Colonic mucosa (tissue), 4 donors: Measurements from ENCODE around the gene PRKCQ. TPM values are rescaled to one million over a fixed set of nuclear protein-coding genes. Genes with fewer than 3 reads are reported as not detected.
"Not testable (repeated sequence)": the region's sequence is repeated elsewhere in the genome, so short reads cannot be mapped to it uniquely, and the experiment has no call there.

Experiments used
- DNase-seq: peaks from one replicate; pipeline ENCODE4 v3.0.0-alpha.2; 2020
- H3K27ac ChIP-seq: fragments of 200-600 bp; one replicate; pipeline ENCODE4 v1.8.0; 2021
- H3K27me3 ChIP-seq: fragments of 200-600 bp; one replicate; pipeline ENCODE4 v1.8.0; 2021
- H3K36me3 ChIP-seq: fragments of 200-600 bp; one replicate; pipeline ENCODE4 v1.8.0; 2021
- H3K4me1 ChIP-seq: fragments of 200-600 bp; one replicate; pipeline ENCODE4 v1.8.0; 2021; ENCODE audit warnings: mild to moderate bottlenecking
- H3K4me3 ChIP-seq: fragments of 200-600 bp; one replicate; pipeline ENCODE4 v1.8.0; 2021
- H3K9ac ChIP-seq, 2 donors: one replicate each; pipeline ENCODE4 v1.7.0; 2013; ENCODE audit warnings: control low read depth in 2 of 2, low read depth in 2 of 2, low read length in 2 of 2
- H3K9me3 ChIP-seq: fragments of 200-600 bp; one replicate; pipeline ENCODE4 v1.8.0; 2021
- intact Hi-C: fragments of 100-400 bp; cut with DNase I; formaldehyde crosslinking; loops from one replicate; pipeline ENCODE4 v1.14.1; 2022
- total RNA-seq, 2 donors: library from RNA; stranded (reverse); fragmentation: NEBNext Ultra II Directional in 1 of 2; extraction: Animal tissue kit (Norgen Biotek cat#: 25700) in 1 of 2; gene quantifications; one replicate each; pipeline ENCODE4 v1.2.1, GENCODE V29; 2021
- TF ChIP-seq, protein P1 (sequence below): fragments of 200-600 bp; IDR thresholded peaks from one replicate; pipeline ENCODE4 v1.8.0; 2022; ENCODE audit warnings: antibody characterized with exemption, mild to moderate bottlenecking
- donor health status: healthy.
- donor health status: DM: no; HTN: no; CAD: no.
- donor health status: DM: no; HTN: no; CAD: no.

PRKCQ gene
- total RNA-seq, 2 donors from 2014 or later: 0.93 to 0.94 TPM

DNA sequence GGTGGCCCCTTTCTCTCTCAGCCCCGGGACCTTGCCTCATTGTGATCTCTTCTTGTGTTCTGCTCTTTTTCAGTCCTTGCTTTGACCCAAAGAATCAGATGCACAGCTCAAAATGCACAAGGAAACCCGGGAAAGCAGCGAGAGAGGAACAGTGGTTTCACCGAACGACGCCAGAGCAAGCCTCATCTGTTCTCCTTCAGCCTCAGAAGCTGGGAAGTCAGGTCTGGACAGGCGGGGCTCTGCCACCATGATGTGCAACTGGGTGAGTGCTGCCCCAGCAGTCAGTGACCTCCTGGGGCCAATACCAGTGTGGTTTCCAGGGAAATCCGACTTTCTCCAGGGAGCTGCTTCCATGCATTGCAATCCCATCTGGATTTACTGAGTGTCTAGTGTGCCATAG, 133.4 kb downstream of the PRKCQ start:
- no peaks in the 10 kb centered on the region for H3K4me1 ChIP-seq
- no peaks in the 10 kb centered on the region for H3K9me3 ChIP-seq

DNA sequence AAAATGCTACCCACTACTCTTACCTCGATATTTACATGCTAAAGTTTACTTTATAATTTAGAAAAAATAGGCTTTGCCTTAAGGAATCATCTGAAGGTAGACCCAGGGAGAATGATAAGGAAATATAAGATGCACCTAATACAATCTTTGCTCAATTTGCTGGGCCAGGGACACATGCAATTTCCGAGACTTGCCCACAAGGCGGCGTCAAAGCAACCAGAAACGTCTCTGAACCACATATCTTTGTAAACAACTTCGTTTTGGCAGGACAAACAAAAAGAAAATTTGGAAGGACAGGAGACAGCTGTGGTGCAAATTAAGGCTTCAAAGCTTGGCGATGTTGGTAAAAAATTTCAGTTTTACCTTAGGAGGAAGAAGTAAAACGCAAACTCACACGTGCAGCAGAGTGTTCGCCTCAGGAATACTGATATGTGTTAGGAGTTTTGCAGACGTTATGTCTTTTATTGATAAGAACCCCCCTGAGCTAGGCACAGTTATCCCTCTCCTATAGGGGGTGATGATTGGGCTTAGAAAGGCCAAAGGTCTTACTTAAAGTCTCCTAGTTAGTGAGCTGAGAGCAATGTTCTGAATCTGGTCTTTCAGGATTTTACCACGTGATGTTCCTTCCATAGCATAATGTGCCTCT, 134.3 kb downstream of the PRKCQ start:
- H3K27me3 ChIP-seq: no peaks in the 10 kb centered on the region
- no peaks in the 10 kb centered on the region for H3K9me3 ChIP-seq
- H3K36me3 ChIP-seq: no peaks in the 10 kb centered on the region
- no peak overlapping the region for H3K4me3 ChIP-seq
- no peak overlapping the region for H3K27ac ChIP-seq
- DNase-seq: peak; percentile 56
- H3K4me1 ChIP-seq: no peaks in the 10 kb centered on the region
- H3K9ac ChIP-seq: no peak overlapping the region
- intact Hi-C loops: no loop called here
- TF ChIP-seq, protein P1, sequence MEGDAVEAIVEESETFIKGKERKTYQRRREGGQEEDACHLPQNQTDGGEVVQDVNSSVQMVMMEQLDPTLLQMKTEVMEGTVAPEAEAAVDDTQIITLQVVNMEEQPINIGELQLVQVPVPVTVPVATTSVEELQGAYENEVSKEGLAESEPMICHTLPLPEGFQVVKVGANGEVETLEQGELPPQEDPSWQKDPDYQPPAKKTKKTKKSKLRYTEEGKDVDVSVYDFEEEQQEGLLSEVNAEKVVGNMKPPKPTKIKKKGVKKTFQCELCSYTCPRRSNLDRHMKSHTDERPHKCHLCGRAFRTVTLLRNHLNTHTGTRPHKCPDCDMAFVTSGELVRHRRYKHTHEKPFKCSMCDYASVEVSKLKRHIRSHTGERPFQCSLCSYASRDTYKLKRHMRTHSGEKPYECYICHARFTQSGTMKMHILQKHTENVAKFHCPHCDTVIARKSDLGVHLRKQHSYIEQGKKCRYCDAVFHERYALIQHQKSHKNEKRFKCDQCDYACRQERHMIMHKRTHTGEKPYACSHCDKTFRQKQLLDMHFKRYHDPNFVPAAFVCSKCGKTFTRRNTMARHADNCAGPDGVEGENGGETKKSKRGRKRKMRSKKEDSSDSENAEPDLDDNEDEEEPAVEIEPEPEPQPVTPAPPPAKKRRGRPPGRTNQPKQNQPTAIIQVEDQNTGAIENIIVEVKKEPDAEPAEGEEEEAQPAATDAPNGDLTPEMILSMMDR: peak; percentile 59

More for the DNA sequence above, 133.4 kb downstream of the PRKCQ start:
- H3K4me3 ChIP-seq: no peak overlapping the region
- TF ChIP-seq, protein P1: no peak
- DNase-seq: no peak
- no peak overlapping the region for H3K9ac ChIP-seq
- H3K36me3 ChIP-seq: no peaks in the 10 kb centered on the region
- H3K27me3 ChIP-seq: no peaks in the 10 kb centered on the region
- intact Hi-C loops: no loop called here
- H3K27ac ChIP-seq: no peak overlapping the region

DNA sequence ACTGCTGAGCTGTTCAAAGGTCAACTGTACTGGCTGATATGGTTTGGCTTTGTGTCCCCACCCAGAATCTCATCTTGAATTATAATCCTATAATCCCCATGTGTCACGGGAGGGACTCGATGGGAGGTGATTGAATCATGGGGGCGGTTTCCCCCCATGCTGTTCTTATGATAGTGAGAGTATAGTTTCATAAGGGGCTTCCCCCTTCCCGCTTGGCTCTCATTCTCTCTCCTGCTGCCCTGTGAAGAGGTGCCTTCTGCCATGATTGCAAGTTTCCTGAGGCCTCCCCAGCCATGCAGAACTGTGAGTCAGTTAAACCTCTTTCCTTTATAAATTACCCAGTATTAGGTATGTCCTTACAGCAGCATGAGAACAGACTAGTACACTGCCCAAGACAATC, 140.2 kb downstream of the PRKCQ start:
- H3K4me3 ChIP-seq, H3K36me3 ChIP-seq, H3K9me3 ChIP-seq, intact Hi-C loops, DNase-seq, H3K4me1 ChIP-seq, H3K9ac ChIP-seq, H3K27me3 ChIP-seq, H3K27ac ChIP-seq: not testable (repeated sequence)

DNA sequence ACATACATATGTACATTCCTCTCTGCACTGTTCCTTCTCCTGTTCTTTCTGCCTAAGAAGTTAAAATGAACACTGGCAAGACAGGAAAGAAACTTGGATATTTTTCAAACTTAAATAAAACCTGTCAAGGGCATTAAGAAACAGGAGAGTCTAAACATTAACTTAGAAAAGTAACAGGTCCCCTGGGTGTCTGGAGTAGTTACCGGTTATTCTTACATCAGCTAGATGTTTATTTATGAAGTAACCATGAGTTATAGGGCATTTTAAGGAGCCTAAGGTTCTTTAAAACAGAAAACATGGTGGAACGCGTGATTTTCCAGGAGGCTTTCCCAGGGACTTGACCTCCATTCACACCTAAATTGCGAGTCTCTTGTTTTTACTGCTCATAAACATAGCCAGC, 148.2 kb downstream of the PRKCQ start:
- H3K9me3 ChIP-seq: no peaks in the 10 kb centered on the region
- no peaks in the 10 kb centered on the region for H3K4me1 ChIP-seq
- H3K9ac ChIP-seq: no peak overlapping the region
- DNase-seq: no peak
- H3K4me3 ChIP-seq: no peak overlapping the region
- no peak overlapping the region for H3K27ac ChIP-seq
- intact Hi-C loops: no loop called here
- TF ChIP-seq, protein P1: no peak
- no peaks in the 10 kb centered on the region for H3K27me3 ChIP-seq
- no peaks in the 10 kb centered on the region for H3K36me3 ChIP-seq

DNA sequence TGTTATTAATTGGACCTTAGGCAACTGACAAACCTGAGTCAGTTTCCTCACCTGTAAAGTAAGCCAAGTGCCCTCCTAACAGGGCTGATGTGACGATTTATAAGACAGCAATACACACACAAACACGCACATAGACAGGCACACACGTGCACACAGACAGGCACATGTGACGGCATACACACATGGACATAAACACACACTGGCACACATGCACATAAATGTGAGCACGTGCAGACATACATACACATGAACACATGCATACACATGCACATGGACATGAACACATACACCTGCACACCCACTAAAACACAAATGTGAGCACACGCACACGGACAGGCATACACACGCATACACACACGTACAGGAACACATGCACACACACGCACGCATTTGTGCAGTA, 148.9 kb downstream of the PRKCQ start:
- no peak overlapping the region for H3K4me3 ChIP-seq
- H3K27ac ChIP-seq: no peak overlapping the region
- no peak for DNase-seq
- no peaks in the 10 kb centered on the region for H3K9me3 ChIP-seq
- no peaks in the 10 kb centered on the region for H3K36me3 ChIP-seq
- no peak overlapping the region for H3K9ac ChIP-seq
- TF ChIP-seq, protein P1: no peak
- H3K27me3 ChIP-seq: no peaks in the 10 kb centered on the region
- H3K4me1 ChIP-seq: no peaks in the 10 kb centered on the region
- intact Hi-C loops: no loop called here

DNA sequence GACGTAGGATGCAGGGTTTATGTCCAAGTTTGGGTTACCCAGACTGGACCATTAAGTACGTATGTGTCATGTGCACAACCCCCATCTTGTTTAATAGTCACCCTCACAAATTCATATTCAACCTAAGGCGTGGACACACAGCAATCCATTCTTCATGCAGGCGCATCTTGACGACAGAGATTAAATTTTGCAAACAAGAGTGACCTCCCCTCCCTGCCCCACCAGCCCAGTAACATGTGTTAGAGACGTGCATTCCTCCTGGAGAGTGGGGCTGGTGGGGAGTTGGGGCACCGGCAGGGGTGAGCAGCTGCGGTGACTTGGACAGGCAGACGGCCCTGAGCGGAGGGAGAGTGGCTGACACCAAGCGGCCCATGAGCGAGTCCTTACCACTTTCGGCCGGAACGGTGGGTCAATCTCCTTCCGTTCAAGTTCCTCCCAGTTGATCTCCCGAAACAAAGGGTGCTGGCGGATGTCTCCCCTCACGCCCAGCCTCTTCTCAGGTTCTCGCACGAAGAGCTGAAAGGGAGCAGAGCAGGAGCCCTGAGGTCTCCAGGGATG, 149.6 kb downstream of the PRKCQ start:
- intact Hi-C loops: no loop called here
- TF ChIP-seq, protein P1: no peak
- no peak for DNase-seq

More for the DNA sequence above, 149.6 kb downstream of the PRKCQ start:
- no peaks in the 10 kb centered on the region for H3K4me1 ChIP-seq
- no peaks in the 10 kb centered on the region for H3K9me3 ChIP-seq
- no peak overlapping the region for H3K9ac ChIP-seq
- no peak overlapping the region for H3K4me3 ChIP-seq
- no peaks in the 10 kb centered on the region for H3K27me3 ChIP-seq
- H3K27ac ChIP-seq: no peak overlapping the region
- H3K36me3 ChIP-seq: no peaks in the 10 kb centered on the region
